Parathyroid adenoma (tissue), 2 donors: ENCODE data around the gene NAV2.

ENCODE experiments used
- H2AFZ ChIP-seq: fragments of 300-600 bp; sonication (generic); one replicate; pipeline ENCODE4 v1.7.0; 2017; ENCODE audit warnings: antibody characterized with exemption, mild to moderate bottlenecking
- H3K27ac ChIP-seq: fragments of 300-600 bp; sonication (generic); one replicate; pipeline ENCODE4 v1.7.0; 2017
- H3K27me3 ChIP-seq: fragments of 300-600 bp; sonication (generic); one replicate; pipeline ENCODE4 v1.7.0; 2017; ENCODE audit warnings: low read length; ENCODE audit not compliant: control insufficient read depth, insufficient read depth
- H3K36me3 ChIP-seq: fragments of 300-600 bp; sonication (generic); one replicate; pipeline ENCODE4 v1.7.0; 2017; ENCODE audit warnings: low read length; ENCODE audit not compliant: control insufficient read depth, insufficient read depth
- H3K4me1 ChIP-seq: fragments of 300-600 bp; sonication (generic); one replicate; pipeline ENCODE4 v1.7.0; 2017; ENCODE audit warnings: control low read depth
- H3K4me2 ChIP-seq: fragments of 300-600 bp; sonication (generic); one replicate; pipeline ENCODE4 v1.7.0; 2017; ENCODE audit warnings: low read length
- H3K4me3 ChIP-seq: fragments of 300-600 bp; sonication (generic); one replicate; pipeline ENCODE4 v1.7.0; 2017; ENCODE audit warnings: low read depth, low read length
- H3K79me2 ChIP-seq: fragments of 300-600 bp; sonication (generic); one replicate; pipeline ENCODE4 v1.7.0; 2017; ENCODE audit warnings: control low read depth
- H3K9ac ChIP-seq: fragments of 300-600 bp; sonication (generic); one replicate; pipeline ENCODE4 v1.7.0; 2017; ENCODE audit warnings: mild to moderate bottlenecking
- H3K9me3 ChIP-seq: fragments of 300-600 bp; sonication (generic); one replicate; pipeline ENCODE4 v1.7.0; 2017; ENCODE audit warnings: low read length; ENCODE audit not compliant: control insufficient read depth
- TF ChIP-seq, protein P1 (sequence below): fragments of 300-600 bp; sonication (generic); IDR thresholded peaks from one replicate; pipeline ENCODE4 v1.7.0; 2017; ENCODE audit warnings: antibody characterized with exemption, mild to moderate bottlenecking
- donor health status: primary hyperparathyroidism.

The NAV2 gene

DNA sequence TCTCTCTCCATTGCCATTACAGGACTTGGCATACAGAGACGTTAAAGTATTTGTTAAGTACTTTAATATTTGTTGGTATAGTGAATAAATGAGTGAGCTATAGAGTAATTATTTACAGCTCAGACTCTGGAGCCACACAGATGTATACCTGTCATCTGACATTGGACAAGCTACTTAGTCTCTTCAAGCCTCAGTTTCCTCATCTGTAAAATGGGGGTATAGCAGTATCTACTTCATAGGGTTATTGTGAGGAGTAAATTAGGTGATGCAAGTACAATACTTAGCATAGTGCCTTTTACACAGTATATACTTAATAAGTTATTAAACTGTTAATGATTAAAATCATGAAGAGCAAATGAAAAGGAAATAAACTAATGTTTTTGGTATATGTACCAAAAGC is 203.2 kb downstream of the NAV2 start:
- Histone ChIP-seq H3K27me3 (no peaks in the 10 kb centered on the region), H3K4me3 (no peak overlapping the region), H3K4me1 (no peaks in the 10 kb centered on the region), H3K79me2 (no peaks in the 10 kb centered on the region), H3K9ac (no peak overlapping the region), H3K4me2 (no peak overlapping the region), H2AFZ (no peak overlapping the region), H3K9me3 (no peaks in the 10 kb centered on the region), H3K36me3 (no peaks in the 10 kb centered on the region), H3K27ac (no peak overlapping the region)
- TF ChIP-seq, protein P1, sequence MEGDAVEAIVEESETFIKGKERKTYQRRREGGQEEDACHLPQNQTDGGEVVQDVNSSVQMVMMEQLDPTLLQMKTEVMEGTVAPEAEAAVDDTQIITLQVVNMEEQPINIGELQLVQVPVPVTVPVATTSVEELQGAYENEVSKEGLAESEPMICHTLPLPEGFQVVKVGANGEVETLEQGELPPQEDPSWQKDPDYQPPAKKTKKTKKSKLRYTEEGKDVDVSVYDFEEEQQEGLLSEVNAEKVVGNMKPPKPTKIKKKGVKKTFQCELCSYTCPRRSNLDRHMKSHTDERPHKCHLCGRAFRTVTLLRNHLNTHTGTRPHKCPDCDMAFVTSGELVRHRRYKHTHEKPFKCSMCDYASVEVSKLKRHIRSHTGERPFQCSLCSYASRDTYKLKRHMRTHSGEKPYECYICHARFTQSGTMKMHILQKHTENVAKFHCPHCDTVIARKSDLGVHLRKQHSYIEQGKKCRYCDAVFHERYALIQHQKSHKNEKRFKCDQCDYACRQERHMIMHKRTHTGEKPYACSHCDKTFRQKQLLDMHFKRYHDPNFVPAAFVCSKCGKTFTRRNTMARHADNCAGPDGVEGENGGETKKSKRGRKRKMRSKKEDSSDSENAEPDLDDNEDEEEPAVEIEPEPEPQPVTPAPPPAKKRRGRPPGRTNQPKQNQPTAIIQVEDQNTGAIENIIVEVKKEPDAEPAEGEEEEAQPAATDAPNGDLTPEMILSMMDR, result no peak

DNA sequence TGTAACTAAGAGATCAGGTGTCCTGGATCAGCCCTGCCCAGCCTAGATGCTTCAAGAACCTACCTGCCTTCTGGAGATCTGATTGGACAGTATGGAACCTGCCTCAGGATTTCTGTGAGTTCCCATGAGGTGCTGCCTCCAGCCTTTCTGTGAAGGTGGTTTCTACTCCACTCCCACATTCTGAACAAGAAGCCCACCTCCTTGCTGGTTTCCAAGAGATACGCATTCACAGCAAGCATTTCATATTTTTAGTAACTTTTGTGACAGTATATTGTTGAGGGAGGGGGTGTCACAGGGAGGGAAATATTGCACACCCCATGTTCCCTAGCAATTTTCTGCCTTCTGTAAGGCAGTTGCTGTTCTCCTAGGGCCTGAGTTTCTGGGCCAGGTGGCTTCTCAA is 204.4 kb downstream of the NAV2 start:
- no peak overlapping the region for H3K9ac ChIP-seq
- H3K27ac ChIP-seq, result no peak overlapping the region
- no peaks in the 10 kb centered on the region for H3K36me3 ChIP-seq
- no peak overlapping the region for H3K4me3 ChIP-seq
- H3K4me1 ChIP-seq, result no peaks in the 10 kb centered on the region
- no peak overlapping the region for H3K4me2 ChIP-seq
- H2AFZ ChIP-seq, result no peak overlapping the region
- TF ChIP-seq, protein P1, result no peak
- no peaks in the 10 kb centered on the region for H3K9me3 ChIP-seq
- no peaks in the 10 kb centered on the region for H3K27me3 ChIP-seq
- H3K79me2 ChIP-seq, result no peaks in the 10 kb centered on the region

DNA sequence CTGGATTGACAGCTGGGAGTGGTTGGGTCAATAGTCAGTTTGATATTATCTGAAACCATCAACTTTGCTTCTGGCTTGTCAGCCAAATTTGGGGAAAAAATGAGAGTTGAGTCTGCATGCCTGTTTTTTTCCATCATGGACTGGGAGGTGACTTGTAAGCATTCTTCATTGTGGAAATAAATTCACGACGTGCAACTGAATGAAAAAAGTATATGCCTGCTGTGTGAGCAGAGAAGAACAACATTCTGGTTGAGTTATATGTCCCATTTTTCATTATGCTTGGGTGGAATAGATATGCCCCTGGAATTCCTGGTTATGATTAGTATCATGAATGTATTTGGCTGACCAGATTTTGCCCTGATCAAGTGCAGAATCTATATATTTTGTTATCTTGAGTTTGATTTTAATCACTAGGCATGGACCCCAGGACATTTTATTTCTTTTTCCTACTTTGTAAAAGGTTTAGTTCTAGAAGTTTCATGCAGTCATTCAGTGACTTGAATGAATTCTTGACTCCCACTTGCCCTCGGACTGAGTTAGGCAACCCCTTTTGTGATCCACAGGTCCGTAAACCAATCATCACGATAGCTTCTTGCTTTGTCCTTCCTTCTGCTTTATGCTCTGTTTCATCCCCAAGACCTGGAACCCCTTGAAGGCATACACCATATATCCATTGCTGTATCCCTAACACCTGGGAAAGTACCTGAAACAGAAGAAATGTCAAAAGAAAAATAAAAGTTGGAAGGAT is 205.8 kb downstream of the NAV2 start:
- no peaks in the 10 kb centered on the region for H3K79me2 ChIP-seq

DNA sequence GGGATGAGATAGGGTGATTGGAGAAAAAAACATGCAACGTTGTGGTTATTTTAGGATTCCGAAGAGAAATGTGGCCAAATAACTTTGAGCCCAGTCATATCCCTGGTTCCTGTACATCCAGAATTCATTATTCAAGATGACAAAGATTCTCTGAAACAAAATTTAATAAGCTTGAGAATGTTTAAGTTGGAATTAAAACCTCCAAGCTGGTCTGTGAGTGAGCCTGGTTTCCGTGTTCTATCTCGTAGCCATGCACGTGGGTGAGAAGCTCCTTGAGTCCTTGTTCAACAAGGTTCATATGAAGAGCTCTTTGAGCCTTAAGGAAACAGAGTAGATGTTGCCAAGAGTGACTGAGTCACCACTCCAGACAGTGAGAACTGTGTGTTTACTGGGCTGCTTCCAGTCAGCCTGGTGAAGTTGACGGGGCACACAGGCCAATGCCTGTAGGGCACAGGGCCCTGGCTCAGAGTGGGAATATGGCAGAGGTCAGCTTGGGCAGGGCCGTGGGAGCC is 206.5 kb downstream of the NAV2 start:
- Histone ChIP-seq H3K4me2 (no peak overlapping the region), H2AFZ (no peak overlapping the region), H3K4me3 (no peak overlapping the region), H3K9ac (no peak overlapping the region), H3K27me3 (no peaks in the 10 kb centered on the region), H3K36me3 (no peaks in the 10 kb centered on the region), H3K79me2 (no peaks in the 10 kb centered on the region), H3K9me3 (no peaks in the 10 kb centered on the region), H3K4me1 (no peaks in the 10 kb centered on the region), H3K27ac (no peak overlapping the region)
- TF ChIP-seq, protein P1, result no peak

More for the DNA sequence above, 205.8 kb downstream of the NAV2 start:
- Histone ChIP-seq H3K9ac (no peak overlapping the region), H3K4me3 (no peak overlapping the region), H3K4me2 (no peak overlapping the region), H3K36me3 (no peaks in the 10 kb centered on the region), H3K27ac (no peak overlapping the region), H3K4me1 (no peaks in the 10 kb centered on the region), H3K9me3 (no peaks in the 10 kb centered on the region), H2AFZ (no peak overlapping the region), H3K27me3 (no peaks in the 10 kb centered on the region)
- TF ChIP-seq, protein P1, result no peak

DNA sequence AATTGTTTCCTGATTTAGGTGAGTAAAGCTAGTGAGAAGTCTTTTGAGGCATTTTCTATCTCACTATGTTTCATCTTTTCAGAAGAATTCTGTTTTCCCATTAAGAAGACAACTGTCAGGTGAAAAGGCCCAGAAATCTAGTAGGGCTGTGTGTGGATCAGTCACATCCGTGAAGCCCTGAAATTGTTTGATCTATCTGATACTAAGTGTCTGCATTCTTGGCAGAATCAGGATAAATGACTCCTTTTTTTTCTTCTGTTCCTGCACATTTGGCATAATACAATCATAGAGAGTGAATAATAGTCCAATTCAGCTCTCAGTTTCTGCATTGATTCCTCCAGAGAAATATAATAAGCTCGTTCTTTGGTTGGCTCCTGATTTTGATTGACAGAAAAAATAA is 208.3 kb downstream of the NAV2 start:
- Histone ChIP-seq H3K9ac (no peak overlapping the region), H3K27ac (no peak overlapping the region), H3K27me3 (no peaks in the 10 kb centered on the region), H2AFZ (no peak overlapping the region), H3K4me1 (no peaks in the 10 kb centered on the region), H3K4me2 (no peak overlapping the region), H3K79me2 (no peaks in the 10 kb centered on the region), H3K36me3 (no peaks in the 10 kb centered on the region), H3K9me3 (no peaks in the 10 kb centered on the region), H3K4me3 (no peak overlapping the region)
- TF ChIP-seq, protein P1, result no peak
